WERI-Rb-1 (cell line): Measurements from ENCODE around the gene MAP3K5.
"Not testable (repeated sequence)": the region's sequence is repeated elsewhere in the genome, so short reads cannot be mapped to it uniquely, and the experiment has no call there.

Experiments used
- DNase-seq: peaks from one replicate; pipeline ENCODE4 v3.0.0-alpha.2; 2020
- H3K27ac ChIP-seq: fragments of 250-450 bp; sonication (Bioruptor Pico); 2 replicates; pipeline ENCODE4 v1.5.1; 2020; ENCODE audit warnings: mild to moderate bottlenecking, moderate library complexity
- H3K27me3 ChIP-seq: fragments of 250-450 bp; sonication (Bioruptor Pico); 2 replicates; pipeline ENCODE4 v1.5.1; 2021; ENCODE audit warnings: mild to moderate bottlenecking, low read depth, moderate library complexity; ENCODE audit not compliant: insufficient read depth, severe bottlenecking
- H3K36me3 ChIP-seq: fragments of 250-450 bp; sonication (Bioruptor Pico); 2 replicates; pipeline ENCODE4 v1.5.1; 2020; ENCODE audit warnings: mild to moderate bottlenecking, moderate library complexity
- H3K4me3 ChIP-seq: 2 replicates; pipeline ENCODE4 v1.5.1; 2011; ENCODE audit warnings: low read depth, mild to moderate bottlenecking, control low read depth, low read length
- H3K9me3 ChIP-seq: fragments of 250-450 bp; sonication (Bioruptor Pico); 2 replicates; pipeline ENCODE4 v1.5.1; 2021; ENCODE audit warnings: mild to moderate bottlenecking, moderate library complexity; ENCODE audit not compliant: severe bottlenecking
- CTCF ChIP-seq: IDR thresholded peaks from 2 replicates; pipeline ENCODE4 v1.5.1; 2011; ENCODE audit warnings: low read depth, mild to moderate bottlenecking, control low read depth, inconsistent platforms, low read length

The MAP3K5 gene

GRCh38 chr6:136720045-136720770 lies 72.1 kb downstream of the MAP3K5 start:
- H3K36me3 ChIP-seq: no peaks in the 10 kb centered on the region
- peaks cover 4% of the 10 kb centered on the region for H3K9me3 ChIP-seq
- no peak for DNase-seq
- H3K27me3 ChIP-seq: no peaks in the 10 kb centered on the region
- H3K4me3 ChIP-seq: no peak overlapping the region
- TF ChIP-seq CTCF: no peak
- no peak overlapping the region for H3K27ac ChIP-seq

GRCh38 chr6:136719280-136720044 lies 72.8 kb downstream of the MAP3K5 start:
- H3K4me3 ChIP-seq: no peak overlapping the region
- H3K27ac ChIP-seq: no peak overlapping the region
- H3K9me3 ChIP-seq: peaks cover 4% of the 10 kb centered on the region
- no peaks in the 10 kb centered on the region for H3K36me3 ChIP-seq
- no peak for DNase-seq
- TF ChIP-seq CTCF: no peak
- H3K27me3 ChIP-seq: no peaks in the 10 kb centered on the region

- Histone ChIP-seq H3K9me3 (peaks cover 4% of the 10 kb centered on the region), H3K27me3 (no peaks in the 10 kb centered on the region), H3K27ac (no peak overlapping the region), H3K4me3 (no peak overlapping the region), H3K36me3 (no peaks in the 10 kb centered on the region)
- TF ChIP-seq CTCF: no peak
- DNase-seq: no peak
These were observed 73.8 kb downstream of the MAP3K5 start for GRCh38 chr6:136718476-136718875.

- Histone ChIP-seq H3K27ac (no peak overlapping the region), H3K4me3 (no peak overlapping the region), H3K27me3 (no peaks in the 10 kb centered on the region), H3K9me3 (peaks cover 4% of the 10 kb centered on the region), H3K36me3 (no peaks in the 10 kb centered on the region)
- no peak for TF ChIP-seq CTCF
- no peak for DNase-seq
These were observed 74.6 kb downstream of the MAP3K5 start for GRCh38 chr6:136717716-136717990.

GRCh38 chr6:136716917-136717715 lies 75.2 kb downstream of the MAP3K5 start:
- Histone ChIP-seq H3K36me3 (no peaks in the 10 kb centered on the region), H3K27me3 (no peaks in the 10 kb centered on the region), H3K27ac (no peak overlapping the region), H3K9me3 (peaks cover 4% of the 10 kb centered on the region), H3K4me3 (no peak overlapping the region)
- DNase-seq: no peak
- TF ChIP-seq CTCF: no peak

- not testable (repeated sequence) for DNase-seq, H3K27me3 ChIP-seq, H3K4me3 ChIP-seq, H3K36me3 ChIP-seq, H3K27ac ChIP-seq, H3K9me3 ChIP-seq
These were observed 79.6 kb downstream of the MAP3K5 start for GRCh38 chr6:136712642-136713041.
